Activated CD8-positive, alpha-beta memory T cell treated with anti-CD3 and anti-CD28 coated beads for 4 hours (primary cell): ENCODE measurements around the gene NUFIP2.
"Not testable (repeated sequence)": the region's sequence is repeated elsewhere in the genome, so short reads cannot be mapped to it uniquely, and the experiment has no call there.

Experiments
- DNase-seq, 2 donors: peaks; one replicate each; pipeline ENCODE4 v3.0.0-alpha.2; 2020; ENCODE audit warnings: low read depth in 2 of 2

The NUFIP2 gene

DNA sequence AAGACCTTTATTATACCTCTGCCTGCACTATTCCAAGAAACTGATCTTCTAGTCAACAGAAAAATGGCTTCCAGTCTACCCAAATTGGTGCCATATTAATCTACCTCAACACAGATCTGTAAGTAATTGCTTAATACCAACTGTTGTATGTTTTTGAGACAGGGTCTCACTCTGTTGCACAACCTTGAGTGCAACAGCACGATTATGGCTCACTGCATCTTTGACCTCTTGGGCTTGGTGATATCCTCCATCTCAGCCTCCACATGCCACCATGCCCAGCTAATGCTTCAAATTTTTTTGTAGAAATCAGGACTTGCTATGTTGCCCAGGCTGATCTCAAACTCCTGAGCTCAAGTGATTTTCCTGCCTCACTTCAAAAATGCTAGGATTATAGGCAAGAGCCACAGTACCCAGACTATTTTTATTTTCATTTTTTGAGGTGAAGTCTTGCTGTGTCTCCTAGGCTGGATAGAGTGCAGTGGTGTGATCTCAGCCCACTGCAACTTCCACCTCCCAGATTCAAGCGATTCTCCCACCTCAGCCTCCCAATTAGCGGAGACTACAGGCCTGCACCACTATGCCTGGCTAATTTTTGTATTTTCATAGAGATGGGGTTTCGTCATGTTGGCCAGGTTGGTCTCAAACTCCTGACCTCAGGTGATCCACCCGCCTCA lies 14.4 kb downstream of the NUFIP2 start:
- no peak for DNase-seq

- no peak for DNase-seq
Observed at GRCh38 chr17:29278692-29279091, 15.3 kb downstream of the NUFIP2 start.

- DNase-seq, result no peak
Observed at GRCh38 chr17:29273924-29274323, 20.0 kb downstream of the NUFIP2 start.

DNA sequence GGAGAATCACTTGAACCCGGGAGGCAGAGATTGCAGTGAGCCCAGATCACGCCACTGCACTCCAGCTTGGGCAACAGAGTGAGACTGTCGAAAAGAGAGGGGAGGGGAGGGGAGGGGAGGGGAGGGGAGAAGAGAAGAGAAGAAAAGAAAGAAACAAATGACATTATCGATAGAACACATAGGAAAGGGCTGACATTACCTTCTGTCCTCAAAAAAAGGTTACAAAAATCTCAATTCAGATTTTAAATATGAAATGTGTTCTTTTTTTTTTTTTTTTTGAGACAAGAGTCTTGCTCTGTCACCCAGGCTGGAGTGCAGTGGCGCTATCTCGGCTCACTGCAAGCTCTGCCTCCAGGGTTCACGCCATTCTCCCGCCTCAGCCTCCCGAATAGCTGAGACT lies 22.0 kb downstream of the NUFIP2 start:
- DNase-seq, result not testable (repeated sequence)

DNA sequence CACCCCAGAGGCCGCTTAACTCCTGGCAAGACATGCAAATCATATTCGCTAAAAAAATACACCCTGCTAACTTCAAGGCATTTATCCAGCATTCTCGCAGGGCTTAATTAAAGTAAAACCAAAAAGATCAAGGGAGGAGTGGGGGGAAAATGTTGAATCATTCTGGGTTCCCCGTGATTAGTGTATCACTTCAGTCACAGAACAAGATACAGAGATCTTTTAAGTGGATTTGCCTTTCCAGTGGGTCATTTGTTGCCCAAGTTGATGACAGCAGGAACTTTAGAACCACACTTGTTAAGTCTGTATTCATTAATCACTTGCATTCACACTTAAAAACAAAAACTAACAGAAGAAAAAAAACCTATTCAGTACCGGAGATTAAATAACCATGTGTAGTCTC lies 30.0 kb downstream of the NUFIP2 start:
- no peak for DNase-seq

GRCh38 chr17:29257756-29258155 lies 36.2 kb downstream of the NUFIP2 start:
- DNase-seq, result no peak

DNA sequence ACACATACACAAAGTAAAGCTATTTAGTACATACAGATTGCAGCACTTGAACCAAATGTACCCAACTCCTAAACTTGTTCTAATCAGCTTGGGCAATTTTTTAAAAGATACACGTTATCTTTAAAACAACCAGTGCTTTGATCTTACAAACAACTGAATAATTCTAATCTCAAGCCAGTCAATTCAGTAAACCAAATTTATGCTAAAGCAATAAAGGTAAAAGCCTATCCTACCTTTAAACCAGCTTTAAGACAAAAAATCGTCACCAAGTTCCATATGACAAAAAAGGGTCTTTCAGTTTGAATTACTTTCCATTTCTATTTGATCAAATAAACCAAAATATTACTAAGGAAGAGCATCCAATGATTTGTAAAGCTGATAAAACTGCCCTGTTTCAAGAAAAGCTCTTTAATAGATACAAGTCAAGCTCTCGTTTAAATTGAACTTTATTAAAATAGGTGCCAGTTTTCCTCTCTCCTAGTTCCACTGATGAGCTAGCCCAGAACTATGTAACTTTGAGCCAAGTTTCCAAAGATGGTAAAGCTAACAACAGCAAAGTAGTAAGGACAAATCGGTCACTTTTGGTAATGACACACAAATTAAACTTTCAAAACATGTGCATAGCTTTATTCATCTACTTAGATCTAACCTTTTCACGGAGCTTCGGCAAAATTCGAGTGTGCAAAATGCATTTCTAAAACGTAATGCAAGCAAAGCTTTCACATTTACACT lies 37.0 kb downstream of the NUFIP2 start:
- no peak for DNase-seq

GRCh38 chr17:29255926-29256522 lies 37.9 kb downstream of the NUFIP2 start:
- DNase-seq, result no peak

- no peak for DNase-seq
Observed at GRCh38 chr17:29253037-29253436, 40.9 kb downstream of the NUFIP2 start.

GRCh38 chr17:29252101-29252791 lies 41.7 kb downstream of the NUFIP2 start:
- no peak for DNase-seq

DNA sequence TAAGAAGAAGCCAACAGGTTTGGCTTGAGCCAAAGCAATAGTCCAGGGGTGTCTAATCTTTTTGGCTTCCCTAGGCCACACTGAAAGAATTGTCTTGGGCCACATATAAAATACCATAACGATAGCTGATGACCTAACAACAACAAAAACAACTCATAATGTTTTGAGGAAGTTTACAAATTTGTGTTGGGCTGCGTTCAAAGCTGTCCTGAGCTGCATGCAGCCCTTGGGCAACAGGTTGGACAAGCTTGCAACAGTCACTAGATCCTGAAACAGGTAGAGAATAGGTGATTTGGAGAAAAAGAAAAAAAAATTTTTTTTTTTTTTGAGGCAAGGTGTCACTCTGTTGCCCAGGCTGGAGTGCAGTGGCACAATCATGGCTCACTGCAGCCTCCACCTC lies 42.8 kb downstream of the NUFIP2 start:
- no peak for DNase-seq

DNA sequence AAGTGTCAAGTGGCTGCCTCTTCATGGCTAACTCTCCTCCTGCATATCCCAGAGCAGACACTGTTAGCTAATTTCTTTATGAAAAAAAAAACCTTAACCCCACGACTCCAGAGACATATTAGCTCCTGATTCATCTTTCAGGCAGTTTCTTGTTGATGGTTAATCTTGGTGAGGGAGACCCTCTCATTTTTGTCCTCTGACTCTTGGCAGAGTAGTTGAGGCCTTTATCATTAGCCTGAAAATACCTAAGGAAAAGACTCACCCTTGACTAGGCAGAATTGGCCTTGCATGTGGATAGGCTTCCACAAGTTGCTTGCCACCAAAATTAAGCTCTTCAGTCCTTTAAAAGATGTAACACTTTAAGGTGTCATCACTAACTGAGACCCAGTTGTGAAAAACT lies 43.3 kb downstream of the NUFIP2 start:
- no peak for DNase-seq

DNA sequence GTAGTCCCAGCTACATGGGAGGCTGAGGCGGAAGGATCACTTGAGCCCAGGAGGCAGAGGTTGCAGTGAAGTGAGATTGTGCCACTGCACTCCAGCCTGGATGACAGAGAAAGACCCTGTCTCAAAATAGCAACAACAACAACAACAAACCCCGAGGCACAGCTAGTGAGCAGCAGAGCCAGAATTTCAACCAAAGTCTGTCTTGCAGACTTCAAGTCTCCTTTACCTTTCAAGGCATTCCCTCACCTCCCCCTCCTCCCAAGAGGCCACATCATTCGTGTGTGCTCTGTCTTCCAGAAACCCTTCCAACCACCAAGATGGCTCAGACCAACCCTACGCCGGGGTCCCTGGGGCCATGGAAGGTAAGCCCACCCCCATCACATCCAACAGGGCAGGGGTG lies 45.1 kb downstream of the NUFIP2 start:
- DNase-seq, result no peak

GRCh38 chr17:29247219-29247618 lies 46.7 kb downstream of the NUFIP2 start:
- no peak for DNase-seq

DNA sequence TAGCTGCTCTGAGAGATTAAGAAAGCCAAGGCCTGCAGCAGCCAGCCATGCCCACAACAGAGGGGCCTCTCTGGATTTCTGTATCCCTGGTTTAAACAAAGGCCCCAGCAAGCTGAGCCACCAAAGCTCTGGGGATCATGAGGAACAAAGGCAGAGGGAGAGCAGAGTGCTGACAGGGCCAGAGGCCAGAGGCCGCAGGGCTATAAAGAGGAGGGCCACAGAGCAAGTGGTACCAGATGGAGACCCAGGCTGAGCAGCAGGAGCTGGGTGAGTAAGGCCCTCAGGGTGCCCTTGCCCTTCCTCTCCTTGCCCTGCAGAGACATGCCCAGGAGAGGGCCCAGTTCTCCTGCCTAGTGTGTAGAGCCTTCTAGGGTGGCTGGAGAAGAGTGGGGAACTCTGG lies 47.3 kb downstream of the NUFIP2 start, which contains the start of gene CRYBA1:
TSS of gene CRYBA1 (plus strand) at position 232 of the 400 bp plus-strand sequence. CDS start at position 237, 5 bp downstream.
- DNase-seq, result no peak

- no peak for DNase-seq
Observed at GRCh38 chr17:29245401-29245800, 48.5 kb downstream of the NUFIP2 start.

GRCh38 chr17:29243792-29244191 lies 50.2 kb downstream of the NUFIP2 start:
- no peak for DNase-seq

- DNase-seq, result no peak
Observed at GRCh38 chr17:29242790-29243189, 51.2 kb downstream of the NUFIP2 start.

DNA sequence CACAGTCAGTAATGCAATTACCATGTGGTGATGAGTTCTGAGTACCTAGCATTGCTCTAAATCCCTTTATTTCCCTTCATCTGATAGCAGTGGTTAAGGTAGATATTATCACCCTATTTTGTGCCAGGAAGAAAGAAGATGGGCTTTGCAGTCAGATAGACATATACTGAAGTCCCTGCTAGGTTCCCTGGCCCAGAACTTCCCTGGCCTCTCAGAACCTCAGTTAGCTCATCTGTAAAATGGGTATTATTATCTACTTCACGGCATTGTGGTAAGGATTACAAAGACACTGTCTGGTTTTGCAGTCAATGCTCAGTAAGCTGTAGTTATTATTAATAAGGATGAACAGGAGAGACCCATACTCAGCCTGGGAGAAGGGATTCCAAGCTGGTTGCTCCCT lies 51.9 kb downstream of the NUFIP2 start:
- no peak for DNase-seq

DNA sequence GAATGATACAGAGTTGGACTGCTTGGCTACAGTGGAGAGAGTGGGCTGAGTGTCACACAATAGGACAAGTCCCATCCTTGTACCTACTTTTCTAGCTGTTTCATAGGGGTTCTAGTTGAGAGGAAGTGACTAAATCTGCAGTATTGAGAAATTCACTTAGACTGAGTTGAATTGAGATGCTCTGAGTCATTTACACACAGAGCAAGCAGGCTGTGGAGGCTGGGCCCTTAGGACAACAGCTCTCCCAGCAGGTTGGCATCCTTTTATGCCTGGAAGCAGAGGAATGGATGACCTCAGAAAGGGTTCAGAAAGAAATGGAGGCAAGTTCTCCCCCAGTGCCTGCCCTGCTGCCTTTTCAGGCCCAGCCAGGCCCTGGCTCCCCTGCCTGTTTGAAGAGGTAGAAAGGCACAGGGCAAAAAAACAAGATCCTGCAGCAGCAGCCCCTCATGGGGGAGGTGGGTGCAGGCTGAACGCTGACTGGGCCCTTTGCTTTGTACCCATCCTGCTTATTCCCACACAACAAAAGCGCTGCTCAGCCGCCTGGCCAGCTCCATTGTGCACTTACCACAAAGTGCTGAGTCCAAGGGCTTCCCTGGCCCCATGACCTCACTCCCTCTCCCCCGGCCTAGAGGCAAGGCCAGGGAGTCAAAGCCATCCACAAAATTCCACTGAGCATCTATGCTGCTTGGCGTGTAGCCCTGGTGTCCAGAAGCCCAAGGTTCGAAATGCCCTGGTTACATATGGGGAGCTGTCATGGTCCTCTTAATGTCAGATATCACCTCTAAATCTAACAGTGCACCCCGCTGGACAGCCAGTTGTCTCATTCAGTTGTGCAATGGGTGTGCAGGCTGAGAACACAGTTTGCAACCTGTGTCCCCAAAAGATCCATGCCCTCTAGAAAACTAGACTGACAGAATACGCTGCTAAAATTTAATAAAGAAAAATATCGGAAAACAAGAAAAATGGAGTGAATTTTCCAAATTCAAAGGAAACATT lies 52.7 kb downstream of the NUFIP2 start:
- no peak for DNase-seq

DNA sequence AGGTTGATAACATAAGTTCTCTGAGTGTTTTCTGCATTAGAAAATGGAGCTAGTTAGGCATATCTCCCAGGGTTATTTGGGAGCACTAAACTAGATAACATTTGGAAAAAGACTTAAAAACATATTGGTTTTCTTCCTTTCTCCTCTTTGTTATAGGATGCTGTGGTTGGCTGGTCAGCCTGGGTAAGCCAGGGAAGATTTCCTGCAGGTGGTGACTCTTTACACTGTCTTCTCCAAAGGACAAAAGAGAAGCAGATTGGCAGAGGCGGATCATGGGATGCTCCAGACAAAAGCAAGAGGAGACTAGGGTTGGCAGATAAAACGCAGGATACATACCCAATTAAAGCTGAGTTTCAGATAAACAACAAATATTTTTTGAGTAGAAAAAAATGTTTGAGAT lies 53.5 kb downstream of the NUFIP2 start:
- no peak for DNase-seq
